Karpas-422 (cell line): ENCODE measurements around the gene IL22. TPM values are rescaled to one million over a fixed set of nuclear protein-coding genes. Genes with fewer than 3 reads are reported as not detected.

Source experiments
- DNase-seq: peaks from one replicate; pipeline ENCODE4 v3.0.0-alpha.2; 2015
- H2AFZ ChIP-seq: fragments of 200-600 bp; sonication (generic); 2 replicates; pipeline ENCODE4 v1.6.1; 2014; ENCODE audit warnings: antibody characterized with exemption, low read length, mixed read lengths
- H3K27ac ChIP-seq: fragments of 200-600 bp; sonication (generic); 2 replicates; pipeline ENCODE4 v1.5.1; 2014; ENCODE audit warnings: mild to moderate bottlenecking, low read length, moderate library complexity
- H3K27me3 ChIP-seq: fragments of 200-600 bp; sonication (generic); 2 replicates; pipeline ENCODE4 v1.6.1; 2014; ENCODE audit warnings: low read length, mixed read lengths
- H3K36me3 ChIP-seq: fragments of 200-600 bp; sonication (generic); 2 replicates; pipeline ENCODE4 v1.6.1; 2014; ENCODE audit warnings: low read length, mixed read lengths; ENCODE audit not compliant: insufficient read depth
- H3K4me1 ChIP-seq: fragments of 200-600 bp; sonication (generic); 2 replicates; pipeline ENCODE4 v1.6.1; 2014; ENCODE audit warnings: mild to moderate bottlenecking, low read length, mixed read lengths
- H3K4me2 ChIP-seq: fragments of 200-600 bp; sonication (generic); 2 replicates; pipeline ENCODE4 v1.6.1; 2014; ENCODE audit warnings: low read length, low read depth, mild to moderate bottlenecking; ENCODE audit not compliant: poor library complexity, severe bottlenecking
- H3K4me3 ChIP-seq: fragments of 200-600 bp; sonication (generic); 2 replicates; pipeline ENCODE4 v1.5.1; 2014; ENCODE audit warnings: mild to moderate bottlenecking, antibody characterized with exemption, low read length, mixed read lengths
- H3K79me2 ChIP-seq: fragments of 200-600 bp; sonication (generic); 2 replicates; pipeline ENCODE4 v1.6.1; 2014; ENCODE audit warnings: mild to moderate bottlenecking, low read length, mixed read lengths
- H3K9ac ChIP-seq: fragments of 200-600 bp; sonication (generic); 2 replicates; pipeline ENCODE4 v1.6.0; 2014; ENCODE audit warnings: low read length
- H3K9me2 ChIP-seq: fragments of 200-600 bp; sonication (generic), shearing (Covaris generic); replicated peaks from 2 replicates; pipeline ENCODE4 v1.6.0; 2014; ENCODE audit warnings: mild to moderate bottlenecking, low read length, moderate library complexity; ENCODE audit not compliant: insufficient read depth
- H3K9me3 ChIP-seq: fragments of 300-700, 200-600 bp; sonication (generic); 2 replicates; pipeline ENCODE4 v1.6.1; 2014; ENCODE audit warnings: low read length, mixed read lengths
- H4K20me1 ChIP-seq: fragments of 200-600 bp; sonication (generic); 2 replicates; pipeline ENCODE4 v1.6.1; 2014; ENCODE audit warnings: mild to moderate bottlenecking, antibody characterized with exemption, low read length, low read depth; ENCODE audit not compliant: insufficient read depth
- total RNA-seq: library from RNA; depleted of rRNA; stranded (reverse); fragments of >200 nt; shearing (Covaris generic); gene quantifications from 2 replicates; pipeline ENCODE4 v1.2.3, GENCODE V29; 2014; ENCODE audit warnings: low replicate concordance; rRNA removed

The IL22 gene, protein sequence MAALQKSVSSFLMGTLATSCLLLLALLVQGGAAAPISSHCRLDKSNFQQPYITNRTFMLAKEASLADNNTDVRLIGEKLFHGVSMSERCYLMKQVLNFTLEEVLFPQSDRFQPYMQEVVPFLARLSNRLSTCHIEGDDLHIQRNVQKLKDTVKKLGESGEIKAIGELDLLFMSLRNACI
- total RNA-seq: not detected in 2 replicates

DNA sequence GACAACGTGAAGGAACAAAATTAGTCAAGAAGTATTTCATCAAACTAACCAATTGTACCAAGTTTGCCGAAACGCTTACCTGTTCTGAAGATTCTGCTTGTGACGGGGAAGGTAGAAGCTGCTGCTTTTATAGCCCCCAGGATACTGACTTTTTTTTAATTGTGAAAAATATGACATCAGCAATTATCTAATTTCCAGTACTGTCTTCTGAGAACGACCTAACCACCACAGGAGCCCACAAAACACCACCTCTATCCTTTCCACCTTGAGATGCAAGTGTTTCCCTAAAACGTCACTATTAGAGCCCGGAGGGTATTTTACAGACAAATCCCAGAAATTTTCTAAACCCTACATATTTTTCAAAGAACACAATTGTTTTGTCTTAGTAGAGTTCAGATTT lies at the start of gene IL22:
IL22 (minus strand) TSS at position 101 of the 400 bp plus-strand sequence. CDS start 156 bp downstream, outside the sequence.
- Histone ChIP-seq H3K9me2 (no peaks in the 10 kb centered on the region), H3K4me3 (no peak within 1 kb of the TSS), H3K9ac (no peak within 1 kb of the TSS), H3K4me1 (no peaks in the 10 kb centered on the region), H3K9me3 (no peaks in the 10 kb centered on the region), H3K27ac (no peak within 1 kb of the TSS), H3K4me2 (no peak within 1 kb of the TSS), H4K20me1 (no peaks in the 10 kb centered on the region), H2AFZ (no peak within 1 kb of the TSS), H3K79me2 (no peaks in the 10 kb centered on the region), H3K36me3 (no peaks in the 10 kb centered on the region), H3K27me3 (no peaks in the 10 kb centered on the region)
- DNase-seq: no peak

DNA sequence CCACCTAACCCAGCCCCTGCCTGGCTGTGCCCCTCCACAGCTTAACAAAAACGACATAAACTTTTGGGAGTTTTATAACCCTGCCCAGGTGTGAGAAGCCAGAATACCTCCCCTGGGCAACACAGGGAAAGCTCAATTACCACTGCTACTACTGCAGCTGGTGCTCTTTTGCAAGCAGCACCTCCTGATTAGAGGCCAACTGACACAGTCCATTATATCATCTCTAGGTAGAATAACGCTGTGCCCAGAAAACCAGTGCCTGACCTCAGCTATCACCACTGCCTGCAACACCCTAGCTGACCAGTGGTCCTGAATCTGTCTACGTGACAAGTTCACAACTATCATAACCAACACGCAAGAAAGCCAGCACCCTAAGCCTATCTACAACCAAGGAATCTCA lies 44.5 kb upstream of the IL22 start:
- Histone ChIP-seq H3K79me2 (peaks cover 27% of the 10 kb centered on the region), H3K9ac (no peak overlapping the region), H3K4me3 (no peak overlapping the region), H4K20me1 (no peaks in the 10 kb centered on the region), H3K27ac (no peak overlapping the region), H3K27me3 (no peaks in the 10 kb centered on the region), H3K4me2 (no peak overlapping the region), H3K4me1 (peaks cover 10% of the 10 kb centered on the region), H3K9me2 (no peaks in the 10 kb centered on the region), H3K9me3 (no peaks in the 10 kb centered on the region), H2AFZ (no peak overlapping the region), H3K36me3 (peaks cover 34% of the 10 kb centered on the region)
- no peak for DNase-seq

DNA sequence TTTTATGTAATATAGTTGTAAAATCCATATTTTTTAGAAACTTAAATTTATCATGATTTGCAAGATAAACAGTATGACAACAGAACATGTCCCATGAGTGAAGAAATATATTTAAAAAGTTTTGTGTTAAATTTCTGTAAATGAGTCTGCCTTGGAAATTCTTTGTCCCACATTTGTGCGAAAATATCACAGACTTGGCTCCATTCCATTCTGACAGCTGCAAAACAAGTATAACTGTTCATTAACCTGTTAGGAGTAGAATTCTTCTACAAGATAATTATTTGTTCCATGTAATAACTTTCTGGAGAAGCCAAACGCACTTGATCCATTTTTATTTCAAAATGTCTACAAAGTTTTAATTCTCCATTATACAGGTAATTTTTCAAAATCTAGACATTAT lies 40.8 kb upstream of the IL22 start:
- Histone ChIP-seq H4K20me1 (no peaks in the 10 kb centered on the region), H3K9me2 (no peaks in the 10 kb centered on the region), H2AFZ (no peak overlapping the region), H3K27me3 (no peaks in the 10 kb centered on the region), H3K9ac (no peak overlapping the region), H3K79me2 (peaks cover 10% of the 10 kb centered on the region), H3K4me1 (peaks cover 10% of the 10 kb centered on the region), H3K36me3 (peaks cover 5% of the 10 kb centered on the region; the same call in 1 of the 2 replicates), H3K4me3 (no peak overlapping the region), H3K4me2 (no peak overlapping the region), H3K27ac (no peak overlapping the region), H3K9me3 (no peaks in the 10 kb centered on the region)
- DNase-seq: no peak

DNA sequence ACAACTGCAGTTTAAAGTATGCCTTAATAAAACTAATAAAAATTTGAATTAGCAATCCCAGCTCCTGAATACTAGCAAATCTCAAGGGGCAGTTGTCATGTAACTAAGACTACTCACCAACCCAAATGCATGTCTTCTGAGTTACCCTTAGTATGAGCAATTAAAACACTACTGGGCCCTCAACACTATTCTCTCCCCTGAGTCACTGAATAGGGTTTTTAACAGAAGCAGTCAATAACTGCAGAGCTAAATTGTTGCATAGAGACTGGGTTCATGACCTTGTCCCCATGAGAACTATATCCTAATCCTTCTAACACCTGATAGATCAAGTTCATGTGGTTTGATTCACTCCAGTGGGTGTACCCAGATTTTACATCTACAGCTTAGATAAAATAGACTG lies 39.9 kb upstream of the IL22 start:
- no peak overlapping the region for H3K4me3 ChIP-seq
- no peaks in the 10 kb centered on the region for H3K27me3 ChIP-seq
- no peaks in the 10 kb centered on the region for H3K9me3 ChIP-seq
- H3K79me2 ChIP-seq: peaks cover 2% of the 10 kb centered on the region
- H3K4me1 ChIP-seq: peaks cover 10% of the 10 kb centered on the region
- H2AFZ ChIP-seq: no peak overlapping the region
- H4K20me1 ChIP-seq: no peaks in the 10 kb centered on the region
- no peak overlapping the region for H3K9ac ChIP-seq
- DNase-seq: no peak
- H3K4me2 ChIP-seq: no peak overlapping the region
- peaks cover 5% of the 10 kb centered on the region; the same call in 1 of the 2 replicates for H3K36me3 ChIP-seq
- no peak overlapping the region for H3K27ac ChIP-seq
- no peaks in the 10 kb centered on the region for H3K9me2 ChIP-seq

DNA sequence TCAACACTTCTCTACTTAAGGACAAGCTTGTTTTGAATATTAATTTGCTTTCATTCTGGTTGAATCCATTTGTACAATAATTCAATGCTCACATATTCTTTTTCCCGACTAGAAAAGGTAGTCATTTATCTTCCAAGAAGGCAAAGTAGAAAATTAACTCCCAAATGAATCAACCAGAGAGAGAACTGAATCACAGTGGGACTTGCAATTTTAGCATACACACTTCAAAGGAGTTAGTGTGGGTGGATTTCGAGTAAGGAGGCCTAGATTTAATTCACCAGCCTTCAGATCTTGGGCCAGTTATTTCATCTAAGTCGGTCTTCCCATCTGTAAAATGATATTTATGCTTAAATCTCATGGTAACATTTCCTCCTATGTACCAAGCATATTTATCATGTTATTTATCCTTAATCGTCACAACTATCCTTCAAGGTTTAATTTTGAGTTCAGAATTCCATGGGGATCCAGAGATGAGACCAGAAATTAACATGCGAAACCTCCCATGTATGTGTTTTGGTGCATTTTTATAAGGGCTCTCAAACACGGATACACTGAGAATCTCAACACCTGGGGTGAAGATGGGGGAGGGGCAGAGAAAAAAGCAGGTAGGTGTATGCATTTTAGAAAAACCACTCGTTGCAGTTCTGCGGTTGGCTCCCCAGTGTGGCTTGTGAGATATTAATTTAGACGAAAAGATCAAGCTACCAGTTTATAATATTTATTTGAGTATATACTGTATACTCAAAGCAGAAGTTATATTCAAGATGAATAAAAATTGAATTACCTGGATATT lies 38.9 kb upstream of the IL22 start:
- Histone ChIP-seq H3K9ac (no peak overlapping the region), H3K9me3 (no peaks in the 10 kb centered on the region), H2AFZ (no peak overlapping the region), H3K27me3 (no peaks in the 10 kb centered on the region), H3K4me2 (no peak overlapping the region), H3K36me3 (peaks cover 5% of the 10 kb centered on the region; the same call in 1 of the 2 replicates), H3K9me2 (no peaks in the 10 kb centered on the region), H3K4me1 (peaks cover 10% of the 10 kb centered on the region), H3K4me3 (no peak overlapping the region), H4K20me1 (no peaks in the 10 kb centered on the region), H3K27ac (no peak overlapping the region), H3K79me2 (no peaks in the 10 kb centered on the region)
- no peak for DNase-seq

DNA sequence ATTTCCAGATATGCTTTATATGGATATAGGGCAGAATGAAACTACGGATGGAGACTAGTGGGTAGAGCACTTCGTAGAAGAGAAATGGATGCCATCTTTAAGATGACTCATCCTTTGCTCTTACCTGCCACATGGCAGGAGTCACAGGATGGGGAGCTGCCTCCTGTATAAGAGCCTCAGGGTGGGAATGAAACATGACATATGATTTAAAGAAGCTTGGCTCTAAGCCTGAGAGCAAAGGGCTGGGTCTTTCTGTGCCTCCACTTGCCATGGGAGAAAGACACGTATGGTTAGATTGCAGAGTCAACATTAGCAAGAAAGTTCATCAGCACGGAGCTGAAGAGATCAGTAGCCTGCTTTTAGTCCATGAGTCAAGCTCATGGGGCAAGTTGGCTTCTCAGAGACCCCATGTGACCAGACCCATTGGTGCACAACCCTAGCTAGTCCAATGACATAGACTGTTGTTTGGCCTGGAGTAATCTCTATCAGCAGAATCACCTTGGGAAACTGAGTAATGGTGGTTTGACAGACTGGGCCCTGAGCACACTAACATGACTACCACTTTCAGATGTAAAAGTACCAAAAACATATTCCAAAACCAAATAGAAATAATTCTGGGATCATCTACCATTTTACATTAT lies 38.1 kb upstream of the IL22 start:
- no peaks in the 10 kb centered on the region for H3K9me2 ChIP-seq
- no peak overlapping the region for H3K4me2 ChIP-seq
- no peaks in the 10 kb centered on the region for H3K79me2 ChIP-seq
- no peak overlapping the region for H3K4me3 ChIP-seq
- no peaks in the 10 kb centered on the region for H4K20me1 ChIP-seq
- no peaks in the 10 kb centered on the region for H3K9me3 ChIP-seq
- no peak overlapping the region for H2AFZ ChIP-seq
- DNase-seq: no peak
- H3K36me3 ChIP-seq: peaks cover 5% of the 10 kb centered on the region; the same call in 1 of the 2 replicates
- H3K4me1 ChIP-seq: peaks cover 10% of the 10 kb centered on the region
- no peak overlapping the region for H3K9ac ChIP-seq
- H3K27ac ChIP-seq: no peak overlapping the region
- no peaks in the 10 kb centered on the region for H3K27me3 ChIP-seq

DNA sequence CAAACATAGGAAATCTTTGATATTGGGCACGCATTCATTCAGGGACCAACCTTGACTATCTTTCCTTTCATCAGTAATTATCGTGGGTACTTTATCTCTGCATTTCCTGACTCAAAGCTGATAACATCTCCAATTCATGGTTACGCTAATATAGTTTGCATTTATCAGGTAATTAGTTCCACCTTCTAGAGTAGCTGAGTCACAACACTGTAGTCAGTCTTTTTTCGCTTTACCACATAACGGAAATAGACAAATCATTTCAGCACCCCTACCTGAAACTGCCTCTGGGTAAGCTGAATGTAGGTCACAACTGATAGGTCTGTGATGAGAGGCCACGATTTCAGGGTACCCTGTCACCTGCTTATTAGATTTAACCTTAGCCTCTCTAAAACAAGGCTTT lies 36.7 kb upstream of the IL22 start:
- Histone ChIP-seq H3K27me3 (no peaks in the 10 kb centered on the region), H3K9ac (no peak overlapping the region), H4K20me1 (no peaks in the 10 kb centered on the region), H3K4me2 (no peak overlapping the region), H3K79me2 (no peaks in the 10 kb centered on the region), H2AFZ (no peak overlapping the region), H3K4me3 (no peak overlapping the region), H3K4me1 (peaks cover 10% of the 10 kb centered on the region), H3K9me3 (no peaks in the 10 kb centered on the region), H3K9me2 (no peaks in the 10 kb centered on the region), H3K36me3 (peaks cover 5% of the 10 kb centered on the region; the same call in 1 of the 2 replicates), H3K27ac (no peak overlapping the region)
- DNase-seq: no peak

DNA sequence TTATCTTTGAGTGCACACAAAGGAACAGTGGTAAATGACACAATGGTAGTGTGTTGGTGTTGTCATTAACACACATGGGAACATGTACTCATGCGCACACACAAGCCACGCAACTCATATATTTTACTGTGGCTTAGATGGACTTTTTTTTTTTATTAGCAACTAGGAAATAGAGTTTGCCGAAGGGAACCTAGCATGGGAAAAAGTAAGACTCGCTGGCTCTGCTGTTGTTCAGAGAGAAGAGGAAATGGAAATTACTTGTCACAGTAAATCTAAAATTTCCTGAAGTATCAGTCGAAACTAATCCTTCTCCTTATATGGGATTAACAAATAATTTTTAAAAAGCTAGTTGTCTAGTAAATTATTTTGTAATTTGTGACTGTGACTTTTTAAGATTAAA lies 33.7 kb upstream of the IL22 start:
- no peaks in the 10 kb centered on the region for H3K9me3 ChIP-seq
- no peak for DNase-seq
- no peaks in the 10 kb centered on the region for H4K20me1 ChIP-seq
- no peak overlapping the region for H2AFZ ChIP-seq
- no peaks in the 10 kb centered on the region for H3K36me3 ChIP-seq
- H3K9ac ChIP-seq: no peak overlapping the region
- H3K4me1 ChIP-seq: no peaks in the 10 kb centered on the region
- H3K9me2 ChIP-seq: no peaks in the 10 kb centered on the region
- no peaks in the 10 kb centered on the region for H3K79me2 ChIP-seq
- no peaks in the 10 kb centered on the region for H3K27me3 ChIP-seq
- no peak overlapping the region for H3K27ac ChIP-seq
- no peak overlapping the region for H3K4me3 ChIP-seq
- H3K4me2 ChIP-seq: no peak overlapping the region
